ENCODE data around the gene ZNF318. TPM values are rescaled to one million over a fixed set of nuclear protein-coding genes. Genes with fewer than 3 reads are reported as not detected.
"Not testable (repeated sequence)": the region's sequence is repeated elsewhere in the genome, so short reads cannot be mapped to it uniquely, and the experiment has no call there.

Gene ZNF318
- total RNA-seq, 6 experiments from 2014 or later: 8.8 to 13.3 (median 9.1) TPM

DNA sequence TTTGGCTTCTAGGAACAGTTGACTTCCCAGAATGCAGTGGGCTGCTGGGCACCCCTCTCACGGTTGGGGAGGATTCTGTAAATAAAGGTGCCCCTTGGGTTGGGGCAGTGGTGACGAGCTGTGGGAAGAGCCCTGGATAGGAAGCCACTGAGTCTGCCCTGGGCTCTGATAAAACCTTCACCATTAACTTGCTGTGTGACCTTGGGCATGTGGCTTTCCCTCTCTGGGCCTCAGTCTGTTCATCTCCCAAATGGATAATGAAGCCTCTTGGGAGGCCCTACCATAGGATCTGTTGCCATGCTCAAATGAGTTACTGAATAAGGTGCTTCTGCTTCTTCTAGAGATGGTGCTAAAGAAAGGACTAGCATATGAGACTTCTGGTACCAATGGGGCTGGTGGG, 64.6 kb downstream of the ZNF318 start:
- peaks cover 0 to 47% (median 20%) of the 10 kb centered on the region in 4 donors for H3K36me3 ChIP-seq
- H3K9me3 ChIP-seq: no peaks in the 10 kb centered on the region
- no peak for DNase-seq
- TF ChIP-seq, protein P1, sequence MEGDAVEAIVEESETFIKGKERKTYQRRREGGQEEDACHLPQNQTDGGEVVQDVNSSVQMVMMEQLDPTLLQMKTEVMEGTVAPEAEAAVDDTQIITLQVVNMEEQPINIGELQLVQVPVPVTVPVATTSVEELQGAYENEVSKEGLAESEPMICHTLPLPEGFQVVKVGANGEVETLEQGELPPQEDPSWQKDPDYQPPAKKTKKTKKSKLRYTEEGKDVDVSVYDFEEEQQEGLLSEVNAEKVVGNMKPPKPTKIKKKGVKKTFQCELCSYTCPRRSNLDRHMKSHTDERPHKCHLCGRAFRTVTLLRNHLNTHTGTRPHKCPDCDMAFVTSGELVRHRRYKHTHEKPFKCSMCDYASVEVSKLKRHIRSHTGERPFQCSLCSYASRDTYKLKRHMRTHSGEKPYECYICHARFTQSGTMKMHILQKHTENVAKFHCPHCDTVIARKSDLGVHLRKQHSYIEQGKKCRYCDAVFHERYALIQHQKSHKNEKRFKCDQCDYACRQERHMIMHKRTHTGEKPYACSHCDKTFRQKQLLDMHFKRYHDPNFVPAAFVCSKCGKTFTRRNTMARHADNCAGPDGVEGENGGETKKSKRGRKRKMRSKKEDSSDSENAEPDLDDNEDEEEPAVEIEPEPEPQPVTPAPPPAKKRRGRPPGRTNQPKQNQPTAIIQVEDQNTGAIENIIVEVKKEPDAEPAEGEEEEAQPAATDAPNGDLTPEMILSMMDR (IDR thresholded peaks at IDR 0.05): no peak
- no peak for TF ChIP-seq POLR2A (IDR thresholded peaks at IDR 0.05)
- intact Hi-C loops (cut with DNase I): no loop called here
- no peak overlapping the region for H3K27ac ChIP-seq
- H3K4me3 ChIP-seq: no peak overlapping the region
- no peak for ATAC-seq
- WGBS (ENCODE audit: insufficient coverage, low coverage, low lambda C conversion rate, missing lambda C conversion rate): 17% methylated on average over 1 of the region's 2 CpGs
- no peaks in the 10 kb centered on the region for H3K27me3 ChIP-seq
- peaks cover 0 to 53% (median 3%) of the 10 kb centered on the region in 4 donors for H3K4me1 ChIP-seq

DNA sequence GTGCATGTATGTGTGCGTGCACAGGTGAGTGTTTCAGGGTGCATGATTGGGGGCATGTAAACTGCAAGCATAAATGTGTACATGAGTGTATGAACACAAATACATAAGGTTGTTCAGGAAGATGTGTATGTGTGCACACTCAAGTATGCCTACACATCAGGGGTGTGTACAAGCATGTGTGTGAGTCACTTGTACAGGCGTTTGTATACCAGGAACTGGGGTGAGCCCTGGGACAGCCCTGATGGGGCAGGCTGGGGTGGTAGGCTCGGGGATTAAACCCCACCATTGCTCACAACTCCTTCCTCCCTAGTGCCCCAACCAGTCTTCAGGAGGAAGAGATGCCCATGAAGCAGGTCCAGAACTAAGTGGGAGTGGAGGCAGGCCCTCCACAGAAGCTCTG, 65.1 kb downstream of the ZNF318 start:
- ATAC-seq: no peak
- no peak for DNase-seq
- Histone ChIP-seq H3K9me3 (no peaks in the 10 kb centered on the region), H3K36me3 (peaks cover 0 to 51% (median 20%) of the 10 kb centered on the region in 4 donors), H3K27me3 (no peaks in the 10 kb centered on the region), H3K4me3 (no peak overlapping the region), H3K4me1 (peaks cover 0 to 55% (median 3%) of the 10 kb centered on the region in 4 donors), H3K27ac (no peak overlapping the region)
- intact Hi-C loops (cut with DNase I): no loop called here
- WGBS (ENCODE audit: insufficient coverage, low coverage, low lambda C conversion rate, missing lambda C conversion rate): no CpG with 5 or more reads among the region's 3 CpGs
- no peak for TF ChIP-seq POLR2A (IDR thresholded peaks at IDR 0.05)
- TF ChIP-seq, protein P1 (IDR thresholded peaks at IDR 0.05): no peak

DNA sequence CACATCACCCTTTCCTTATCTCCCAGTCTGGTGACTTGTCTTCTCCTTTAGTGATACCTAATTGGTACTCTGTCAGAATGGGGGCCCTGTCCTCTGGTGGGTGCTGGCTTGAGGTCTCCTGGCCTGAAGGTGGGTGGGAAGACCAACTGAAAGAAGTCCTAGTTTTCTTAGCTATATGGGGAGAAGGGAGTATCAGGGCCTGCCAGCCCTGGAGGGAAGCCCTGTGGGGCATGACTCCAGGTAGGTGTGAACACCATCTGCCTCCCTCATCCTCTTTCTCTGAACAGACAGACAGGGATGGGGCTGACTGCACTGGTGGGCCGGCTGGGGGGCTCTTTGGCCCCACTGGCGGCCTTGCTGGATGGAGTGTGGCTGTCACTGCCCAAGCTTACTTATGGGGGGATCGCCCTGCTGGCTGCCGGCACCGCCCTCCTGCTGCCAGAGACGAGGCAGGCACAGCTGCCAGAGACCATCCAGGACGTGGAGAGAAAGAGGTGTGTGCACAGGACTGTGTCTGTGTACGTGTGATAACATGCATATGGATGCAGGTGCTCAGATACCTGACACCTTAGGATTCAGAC, 65.6 kb downstream of the ZNF318 start:
- peaks cover 0 to 50% (median 3%) of the 10 kb centered on the region in 4 donors for H3K4me1 ChIP-seq
- ATAC-seq (no peak), DNase-seq (no peak)
- H3K36me3 ChIP-seq: peaks cover 0 to 51% (median 20%) of the 10 kb centered on the region in 4 donors
- no peaks in the 10 kb centered on the region for H3K9me3 ChIP-seq
- H3K4me3 ChIP-seq: no peak overlapping the region
- intact Hi-C loops (cut with DNase I): no loop called here
- no peaks in the 10 kb centered on the region for H3K27me3 ChIP-seq
- TF ChIP-seq POLR2A (IDR thresholded peaks at IDR 0.05): no peak
- TF ChIP-seq, protein P1 (IDR thresholded peaks at IDR 0.05): no peak
- WGBS (ENCODE audit: insufficient coverage, low coverage, low lambda C conversion rate, missing lambda C conversion rate): 45% methylated on average over 2 of the region's 8 CpGs
- H3K27ac ChIP-seq: no peak overlapping the region

DNA sequence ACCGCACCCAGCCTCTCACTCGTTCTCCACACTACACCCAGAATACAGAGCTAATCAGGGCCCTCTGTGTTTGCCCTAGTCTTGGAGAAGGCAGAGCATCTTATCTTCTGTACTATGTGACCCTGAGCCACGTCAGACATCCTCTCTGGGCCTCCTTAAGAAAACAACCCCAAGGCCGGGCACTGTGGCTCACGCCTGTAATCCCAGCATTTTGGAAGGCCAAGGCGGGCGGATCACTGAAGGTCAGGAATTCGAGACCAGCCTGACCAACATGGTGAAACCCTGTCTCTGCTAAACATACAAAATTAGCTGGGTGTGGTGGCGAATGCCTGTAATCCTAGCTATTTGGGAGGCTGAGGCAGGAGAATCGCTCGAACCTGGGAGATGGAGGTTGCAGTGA, 66.4 kb downstream of the ZNF318 start:
- not testable (repeated sequence) for DNase-seq
- H3K4me1 ChIP-seq: peaks cover 0 to 41% (median 3%) of the 10 kb centered on the region in 4 donors

DNA sequence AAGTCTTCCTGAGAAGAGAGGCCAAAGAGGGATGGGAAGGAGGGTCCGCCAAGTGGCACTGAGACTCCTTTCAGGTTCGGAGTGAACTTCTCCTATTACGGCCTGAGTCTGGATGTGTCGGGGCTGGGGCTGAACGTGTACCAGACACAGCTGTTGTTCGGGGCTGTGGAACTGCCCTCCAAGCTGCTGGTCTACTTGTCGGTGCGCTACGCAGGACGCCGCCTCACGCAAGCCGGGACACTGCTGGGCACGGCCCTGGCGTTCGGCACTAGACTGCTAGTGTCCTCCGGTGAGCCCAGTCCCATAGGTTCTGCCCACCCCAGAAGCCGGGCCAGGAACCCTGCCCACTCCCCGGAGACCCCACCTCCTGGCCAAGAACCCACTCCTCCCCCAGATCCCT, 67.3 kb downstream of the ZNF318 start:
- Histone ChIP-seq H3K9me3 (no peaks in the 10 kb centered on the region), H3K4me1 (peaks cover 0 to 40% (median 7%) of the 10 kb centered on the region in 4 donors), H3K4me3 (peak overlapping the region in 1 of 3 donors; percentile 99), H3K27me3 (no peaks in the 10 kb centered on the region), H3K36me3 (peaks cover 0 to 51% (median 20%) of the 10 kb centered on the region in 4 donors), H3K27ac (no peak overlapping the region)
- TF ChIP-seq POLR2A (IDR thresholded peaks at IDR 0.05): no peak
- TF ChIP-seq, protein P1 (IDR thresholded peaks at IDR 0.05): no peak
- no CpG with 5 or more reads among the region's 19 CpGs for WGBS (ENCODE audit: insufficient coverage, low coverage, low lambda C conversion rate, missing lambda C conversion rate)
- no peak for DNase-seq
- ATAC-seq: no peak
- intact Hi-C loops (cut with DNase I): no loop called here

More for the DNA sequence above, 66.4 kb downstream of the ZNF318 start:
- ATAC-seq; H3K4me3 ChIP-seq; H3K27me3 ChIP-seq; H3K9me3 ChIP-seq; intact Hi-C loops (cut with DNase I); H3K27ac ChIP-seq: not testable (repeated sequence)
- H3K36me3 ChIP-seq: peaks cover 0 to 51% (median 20%) of the 10 kb centered on the region in 4 donors
- no CpG with 5 or more reads among the region's 11 CpGs for WGBS (ENCODE audit: insufficient coverage, low coverage, low lambda C conversion rate, missing lambda C conversion rate)
